GM18519 (cell line): ENCODE measurements around the gene ADCK1.
"Not testable (repeated sequence)": the region's sequence is repeated elsewhere in the genome, so short reads cannot be mapped to it uniquely, and the experiment has no call there.

Source experiments
- ATAC-seq: cut with Tn5 transposase; IDR thresholded peaks from one replicate; pipeline ENCODE4 v1.9.1; 2021; ENCODE audit warnings: mild to moderate bottlenecking, moderate library complexity; ENCODE audit not compliant: unreplicated experiment, low FRiP score

ADCK1 gene

GRCh38 chr14:77799863-77800730, at the start of gene ADCK1:
ADCK1 (plus strand) TSS chr14:77800109; CDS start chr14:77818979, 18,870 bp downstream.
- ATAC-seq = peak; percentile 94

- no peak for ATAC-seq
These were observed 47.6 kb upstream of the ADCK1 start for GRCh38 chr14:77752266-77752665.

- ATAC-seq = no peak
These were observed 47.0 kb upstream of the ADCK1 start for GRCh38 chr14:77752799-77753516.

GRCh38 chr14:77760381-77761204, 39.3 kb upstream of the ADCK1 start, which contains the start of gene SNW1:
SNW1 (minus strand) TSS chr14:77761156; CDS start chr14:77761127, 29 bp downstream.
- ATAC-seq = peak; percentile 29

- ATAC-seq = peak; percentile 98
These were observed 38.5 kb upstream of the ADCK1 start for GRCh38 chr14:77761205-77761931.

DNA sequence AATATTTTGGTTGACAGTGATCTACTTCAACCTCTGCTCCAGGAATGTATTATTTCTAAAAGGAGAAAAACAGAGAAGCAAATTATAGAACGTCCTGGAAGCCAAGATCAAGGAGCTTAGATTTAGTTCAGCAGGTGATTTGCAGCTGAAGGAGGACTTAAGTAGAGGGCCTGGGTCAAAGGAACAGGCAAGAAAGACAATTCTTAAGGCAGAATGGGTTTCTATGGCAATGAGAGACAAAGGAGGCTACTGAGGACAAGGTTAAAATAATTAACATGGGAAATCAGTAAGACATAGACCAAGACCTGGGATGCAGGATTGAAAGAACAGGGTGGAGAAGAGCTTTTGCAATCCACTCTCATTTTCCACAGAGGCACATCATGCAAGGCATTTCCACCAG, 36.6 kb upstream of the ADCK1 start:
- ATAC-seq = no peak

- ATAC-seq = no peak
These were observed 35.9 kb upstream of the ADCK1 start for GRCh38 chr14:77763978-77764377.

DNA sequence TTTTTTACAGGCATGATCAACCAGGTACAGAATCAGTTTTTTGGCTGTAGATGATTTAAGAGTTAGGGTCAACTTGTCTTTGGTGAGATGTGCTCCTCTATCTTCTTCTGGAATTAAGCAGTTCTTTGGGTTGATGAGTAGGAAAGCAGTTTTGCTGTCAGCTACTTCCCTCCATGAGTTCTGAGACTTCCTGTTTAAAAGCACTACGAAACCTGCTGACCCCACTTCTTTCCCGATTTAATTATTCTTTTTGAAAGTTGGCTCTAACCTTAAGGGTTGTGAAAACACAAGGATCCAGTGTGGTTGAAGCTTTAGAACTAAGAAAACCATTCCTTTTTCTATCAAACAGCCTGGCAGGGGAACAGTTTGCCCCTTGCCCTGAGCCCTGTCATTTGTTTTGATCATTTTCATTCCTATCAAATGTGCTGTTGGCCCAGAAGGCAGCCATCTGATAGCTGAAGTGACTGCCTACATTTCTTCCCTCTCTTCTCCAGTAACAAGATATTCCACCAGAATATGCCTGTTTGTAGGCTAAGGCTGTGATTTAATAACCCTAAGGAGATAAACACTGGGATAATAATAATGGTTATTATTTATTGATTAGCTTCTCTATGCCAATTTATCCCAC, 31.4 kb upstream of the ADCK1 start:
- not testable (repeated sequence) for ATAC-seq

DNA sequence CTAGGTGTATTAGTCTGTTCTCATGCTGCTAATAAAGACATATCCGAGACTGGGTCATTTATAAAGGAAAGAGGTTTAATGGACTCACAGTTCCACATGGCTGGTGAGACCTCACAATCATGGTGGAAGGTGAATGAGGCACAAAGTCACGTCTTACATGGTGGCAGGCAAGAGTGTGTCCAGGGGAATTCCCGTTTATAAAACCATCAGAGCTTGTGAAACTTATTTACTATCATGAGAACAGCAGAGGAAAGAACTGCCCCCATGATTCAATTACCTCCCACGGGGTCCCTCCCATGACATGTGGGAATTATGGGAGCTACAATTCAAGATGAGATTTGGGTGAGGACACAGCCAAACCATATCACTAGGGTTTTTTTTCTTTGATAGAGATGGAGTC, 25.9 kb upstream of the ADCK1 start:
- ATAC-seq = not testable (repeated sequence)

DNA sequence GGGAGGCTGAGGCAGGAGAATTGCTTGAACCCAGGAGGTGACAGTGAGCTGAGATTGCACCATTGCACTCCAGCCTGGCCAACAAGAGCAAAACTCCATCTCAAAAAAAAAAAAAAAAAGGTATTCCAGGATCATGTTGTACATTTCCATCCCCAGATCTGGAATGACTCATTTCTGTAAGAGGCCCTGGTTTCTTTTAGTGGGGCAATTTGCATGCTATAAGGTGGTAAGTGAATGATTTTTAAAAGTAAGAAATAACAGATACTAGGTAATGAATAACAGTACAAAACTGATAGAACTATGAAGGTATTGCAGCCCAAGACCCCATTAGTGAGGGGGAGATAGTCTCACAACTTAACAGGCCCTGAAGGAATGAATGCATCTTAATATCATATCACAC, 17.7 kb upstream of the ADCK1 start:
- ATAC-seq = no peak

GRCh38 chr14:77786148-77786547, 13.8 kb upstream of the ADCK1 start:
- no peak for ATAC-seq

- no peak for ATAC-seq
These were observed 9.2 kb upstream of the ADCK1 start for GRCh38 chr14:77790566-77791224.

DNA sequence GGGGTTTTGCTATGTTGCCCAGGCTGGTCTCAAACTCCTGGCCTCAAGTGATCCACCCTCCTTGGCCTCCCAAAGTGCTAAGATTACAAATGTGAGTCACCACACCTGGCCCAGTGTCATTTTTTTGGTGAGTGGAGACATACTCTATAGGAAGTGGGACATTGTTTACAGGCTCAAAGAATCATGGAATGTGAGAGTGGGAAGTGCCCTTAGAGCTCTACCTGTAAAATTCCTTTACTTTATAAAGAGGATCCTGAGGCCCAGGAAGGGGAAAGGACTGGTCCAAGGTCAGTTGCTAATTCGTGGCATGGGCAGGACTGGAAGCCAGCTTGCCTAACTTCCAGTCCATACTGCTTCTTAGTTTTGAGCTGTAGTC, 8.7 kb upstream of the ADCK1 start:
- ATAC-seq = no peak

DNA sequence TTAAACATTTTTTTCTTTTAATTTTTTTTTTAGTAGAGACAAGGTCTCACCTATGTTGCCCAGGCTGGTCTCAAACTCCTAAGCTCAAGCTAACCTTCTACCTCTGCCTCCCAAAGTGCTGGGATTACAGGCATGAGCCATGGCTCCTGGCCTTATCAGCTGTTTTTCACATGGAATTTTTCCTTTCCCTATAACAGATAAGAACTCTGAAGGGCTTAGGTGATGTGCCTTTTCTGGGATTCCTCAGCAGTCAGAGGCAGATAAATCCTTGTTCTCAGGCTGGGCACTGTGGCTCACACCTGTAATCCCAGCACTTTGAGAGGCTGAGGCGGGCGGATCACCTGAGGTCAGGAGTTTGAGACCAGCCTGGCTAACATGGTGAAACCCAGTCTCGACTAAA, 6.7 kb upstream of the ADCK1 start:
- not testable (repeated sequence) for ATAC-seq

- ATAC-seq = no peak
These were observed 5.6 kb upstream of the ADCK1 start for GRCh38 chr14:77794357-77794756.

DNA sequence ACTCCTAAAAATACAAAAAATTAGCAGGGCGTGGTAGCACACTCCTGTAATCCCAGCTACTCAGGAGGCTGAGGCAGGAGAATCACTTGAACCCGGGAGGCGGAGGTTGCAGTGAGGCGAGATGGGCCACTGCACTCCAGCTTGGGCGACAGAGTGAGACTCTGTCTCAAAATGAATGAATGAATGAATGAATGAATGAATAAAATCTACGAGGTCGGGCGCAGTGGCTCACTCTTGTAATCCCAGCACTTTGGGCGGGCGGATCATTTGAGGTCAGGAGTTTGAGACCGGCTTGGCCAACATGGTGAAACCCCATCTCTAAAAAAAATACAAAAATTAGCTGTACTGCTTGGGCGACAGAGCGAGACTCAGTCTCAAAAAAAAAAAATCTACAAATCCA, 453 bp upstream of the ADCK1 start:
- not testable (repeated sequence) for ATAC-seq

GRCh38 chr14:77800814-77801213, 905 bp downstream of the ADCK1 start:
- no peak for ATAC-seq

DNA sequence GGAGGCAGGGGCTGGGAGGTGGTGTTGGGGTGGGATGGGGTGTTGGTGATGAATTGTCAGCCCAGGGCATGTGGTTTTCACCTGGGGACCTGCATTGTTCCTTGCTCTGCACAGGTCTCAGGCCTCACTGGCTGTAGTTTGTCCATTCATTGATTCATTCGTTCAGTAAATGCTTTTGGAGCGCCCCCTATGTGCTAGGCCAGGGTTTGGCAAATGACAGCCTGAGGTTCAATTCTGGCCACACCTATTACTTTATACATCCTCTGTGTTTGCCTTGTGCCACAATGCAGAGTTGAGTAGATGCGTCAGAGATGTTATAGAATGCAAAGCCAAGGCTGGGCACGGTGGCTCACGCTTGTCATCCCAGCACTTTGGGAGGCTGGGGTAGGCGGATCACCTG, 4.7 kb downstream of the ADCK1 start:
- no peak for ATAC-seq

DNA sequence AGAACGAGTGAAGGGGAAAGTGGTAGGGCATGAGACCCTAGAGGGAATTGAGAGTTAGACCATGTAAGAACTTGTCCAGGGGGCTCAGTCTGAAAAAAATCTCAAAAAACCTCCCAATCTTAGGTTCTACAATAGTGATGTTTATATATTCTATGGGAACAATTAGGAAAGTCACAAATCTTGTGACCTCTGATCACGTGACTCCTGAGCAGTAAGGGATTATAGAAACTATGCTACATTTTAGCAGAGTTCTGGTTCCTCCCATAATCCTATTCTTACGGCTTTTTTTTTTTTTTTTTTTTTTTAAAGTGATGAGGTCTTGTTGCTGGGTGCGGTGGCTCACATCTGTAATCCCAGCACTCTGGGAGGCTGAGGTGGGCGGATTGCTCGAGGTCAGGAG, 5.8 kb downstream of the ADCK1 start:
- no peak for ATAC-seq
